OCI-LY7 (cell line): ENCODE measurements around the gene MEF2D. TPM values are rescaled to one million over a fixed set of nuclear protein-coding genes. Genes with fewer than 3 reads are reported as not detected.

Source experiments
- BruUV-seq: library from RNA; stranded (reverse); fragments of 400-500 nt; replicated peaks from 2 replicates; lab custom pipeline; 2021; lab: Mats Ljungman, UMichigan
- CTCF ChIA-PET: fragments of 300-600 bp; sonication (Branson Sonifier 250); formaldehyde crosslinking; loops from one replicate; lab custom pipeline; 2022; ENCODE audit warnings: antibody characterized with exemption; ENCODE audit not compliant: unreplicated experiment; lab: Charles Lee
- POLR2A ChIA-PET: fragments of 300-600 bp; sonication (Branson Sonifier 250); formaldehyde crosslinking; loops from one replicate; lab custom pipeline; 2022; ENCODE audit warnings: antibody characterized with exemption; lab: Charles Lee
- DNase-seq: peaks from one replicate; pipeline ENCODE4 v3.0.0-alpha.2; 2015; ENCODE audit warnings: low spot score
- H2AFZ ChIP-seq: fragments of 200-600 bp; sonication (generic), shearing (Covaris generic); 2 replicates; pipeline ENCODE4 v1.6.1; 2014; ENCODE audit warnings: mild to moderate bottlenecking, antibody characterized with exemption, low read length, moderate library complexity
- H3K27ac ChIP-seq: fragments of 200-600 bp; sonication (generic); 2 replicates; pipeline ENCODE4 v1.5.1; 2014; ENCODE audit warnings: mixed run types, low read depth, mild to moderate bottlenecking, moderate library complexity, low read length, inconsistent platforms; ENCODE audit not compliant: poor library complexity, severe bottlenecking
- H3K36me3 ChIP-seq: fragments of 200-600 bp; sonication (generic); 2 replicates; pipeline ENCODE4 v1.6.1; 2014; ENCODE audit warnings: mild to moderate bottlenecking, antibody characterized with exemption, low read length, moderate library complexity, mixed read lengths; ENCODE audit not compliant: insufficient read depth
- H3K4me1 ChIP-seq: fragments of 200-600 bp; sonication (generic); 2 replicates; pipeline ENCODE4 v1.5.1; 2014; ENCODE audit warnings: mild to moderate bottlenecking, low read length; ENCODE audit not compliant: insufficient read depth, poor library complexity, severe bottlenecking
- H3K4me2 ChIP-seq: fragments of 200-600 bp; sonication (generic); 2 replicates; pipeline ENCODE4 v1.6.1; 2014; ENCODE audit warnings: mild to moderate bottlenecking, low read length
- H3K4me3 ChIP-seq: fragments of 200-600 bp; sonication (generic); 2 replicates; pipeline ENCODE4 v1.5.1; 2014; ENCODE audit warnings: mild to moderate bottlenecking, low read depth, low read length; ENCODE audit not compliant: poor library complexity, severe bottlenecking
- H3K79me2 ChIP-seq: fragments of 200-600 bp; sonication (generic); 2 replicates; pipeline ENCODE4 v1.6.1; 2016; ENCODE audit warnings: low read depth, mild to moderate bottlenecking, low read length, moderate library complexity, mixed read lengths; ENCODE audit not compliant: insufficient read depth
- H3K9me2 ChIP-seq: fragments of 200-600 bp; sonication (generic); 2 replicates; pipeline ENCODE4 v1.6.1; 2016; ENCODE audit warnings: mild to moderate bottlenecking, low read length, mixed read lengths; ENCODE audit not compliant: insufficient read depth
- H3K9me3 ChIP-seq: fragments of 200-600 bp; sonication (generic); 2 replicates; pipeline ENCODE4 v1.6.1; 2014; ENCODE audit warnings: mild to moderate bottlenecking, mixed run types, low read length, mixed read lengths
- H4K20me1 ChIP-seq: fragments of 200-600 bp; sonication (generic); 2 replicates; pipeline ENCODE4 v1.6.1; 2014; ENCODE audit warnings: mild to moderate bottlenecking, antibody characterized with exemption, low read length, moderate library complexity, mixed read lengths; ENCODE audit not compliant: insufficient read depth
- EZH2phosphoT487 ChIP-seq: fragments of 200-600 bp; sonication (generic); IDR thresholded peaks from 2 replicates; pipeline ENCODE4 v1.6.1; 2018; ENCODE audit warnings: low read depth, borderline replicate concordance, mild to moderate bottlenecking, mixed run types, antibody characterized with exemption, low read length, moderate library complexity, mixed read lengths
- intact Hi-C: fragments of 100-400 bp; cut with micrococcal nuclease; formaldehyde crosslinking; loops from one replicate; pipeline ENCODE4 v1.10.0; 2022; ENCODE audit not compliant: unreplicated experiment
- total RNA-seq, 2 experiments: library from RNA; depleted of rRNA in 1 of 2; stranded (reverse); fragments of >200 nt in 1 of 2; shearing (Covaris generic) in 1 of 2; gene quantifications; 2 replicates each; pipeline ENCODE4 v1.2.3, GENCODE V29; 2014 to 2022
- TF ChIP-seq, protein P1 (sequence below): fragments of 200-600 bp; sonication (generic); conservative IDR thresholded peaks from 2 replicates; pipeline ENCODE4 v1.5.1; 2014; ENCODE audit warnings: mild to moderate bottlenecking, antibody characterized with exemption, low read length, moderate library complexity, mixed read lengths

The MEF2D gene
- total RNA-seq, 2 experiments from 2014 or later, result 42.7 to 92.3 TPM

DNA sequence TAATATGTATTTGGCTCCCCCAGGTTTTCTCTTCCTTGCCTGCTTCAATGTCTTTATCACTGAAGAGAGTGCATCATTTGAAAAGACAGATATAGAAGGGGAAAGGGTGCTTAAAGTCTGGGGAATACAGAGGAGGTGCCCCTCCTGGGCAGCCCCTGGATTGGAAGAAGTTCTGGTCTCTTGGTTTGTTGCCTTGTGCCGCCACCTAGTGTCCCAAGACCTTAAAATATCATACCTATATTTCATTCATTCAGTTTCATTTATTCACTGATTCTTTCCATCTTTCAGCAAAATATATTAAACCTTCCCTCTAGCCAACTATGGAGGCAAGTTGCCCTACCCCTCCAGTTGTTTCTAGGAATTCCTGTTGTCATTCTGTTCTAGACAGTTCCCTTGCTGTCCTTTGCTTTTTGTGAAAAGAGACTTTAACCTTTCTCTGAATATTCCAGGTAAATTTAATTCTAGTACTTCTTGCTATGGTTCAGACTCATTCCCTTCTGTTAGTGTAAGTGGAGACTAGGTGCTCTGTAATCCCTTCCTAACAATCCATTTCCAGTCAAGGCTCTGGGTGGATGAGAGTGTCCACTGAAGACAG, 56.1 kb downstream of the MEF2D start:
- Histone ChIP-seq H3K9me2 (no peaks in the 10 kb centered on the region), H3K9me3 (no peaks in the 10 kb centered on the region), H3K36me3 (no peaks in the 10 kb centered on the region), H3K79me2 (no peaks in the 10 kb centered on the region), H3K4me2 (no peak overlapping the region), H2AFZ (no peak overlapping the region), H3K4me1 (peaks cover 6% of the 10 kb centered on the region), H4K20me1 (no peaks in the 10 kb centered on the region), H3K27ac (no peak overlapping the region), H3K4me3 (no peak overlapping the region)
- ChIA-PET CTCF (interaction anchor here (0.6 to 2.3 kb wide), 2 partner anchors 59 to 106 kb away, joined by 3 to 40 read pairs; no protein-coding TSS in a partner anchor), POLR2A (no interaction called here)
- no peak for TF ChIP-seq EZH2phosphoT487
- TF ChIP-seq, protein P1, sequence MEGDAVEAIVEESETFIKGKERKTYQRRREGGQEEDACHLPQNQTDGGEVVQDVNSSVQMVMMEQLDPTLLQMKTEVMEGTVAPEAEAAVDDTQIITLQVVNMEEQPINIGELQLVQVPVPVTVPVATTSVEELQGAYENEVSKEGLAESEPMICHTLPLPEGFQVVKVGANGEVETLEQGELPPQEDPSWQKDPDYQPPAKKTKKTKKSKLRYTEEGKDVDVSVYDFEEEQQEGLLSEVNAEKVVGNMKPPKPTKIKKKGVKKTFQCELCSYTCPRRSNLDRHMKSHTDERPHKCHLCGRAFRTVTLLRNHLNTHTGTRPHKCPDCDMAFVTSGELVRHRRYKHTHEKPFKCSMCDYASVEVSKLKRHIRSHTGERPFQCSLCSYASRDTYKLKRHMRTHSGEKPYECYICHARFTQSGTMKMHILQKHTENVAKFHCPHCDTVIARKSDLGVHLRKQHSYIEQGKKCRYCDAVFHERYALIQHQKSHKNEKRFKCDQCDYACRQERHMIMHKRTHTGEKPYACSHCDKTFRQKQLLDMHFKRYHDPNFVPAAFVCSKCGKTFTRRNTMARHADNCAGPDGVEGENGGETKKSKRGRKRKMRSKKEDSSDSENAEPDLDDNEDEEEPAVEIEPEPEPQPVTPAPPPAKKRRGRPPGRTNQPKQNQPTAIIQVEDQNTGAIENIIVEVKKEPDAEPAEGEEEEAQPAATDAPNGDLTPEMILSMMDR, result peak; percentile 84
- no TSS peak for BruUV-seq
- peak; percentile 62 for DNase-seq
- intact Hi-C loops, result loop anchor here (1.0 to 10.0 kb wide), 2 partner anchors 59 to 320 kb away; no protein-coding TSS in a partner anchor

DNA sequence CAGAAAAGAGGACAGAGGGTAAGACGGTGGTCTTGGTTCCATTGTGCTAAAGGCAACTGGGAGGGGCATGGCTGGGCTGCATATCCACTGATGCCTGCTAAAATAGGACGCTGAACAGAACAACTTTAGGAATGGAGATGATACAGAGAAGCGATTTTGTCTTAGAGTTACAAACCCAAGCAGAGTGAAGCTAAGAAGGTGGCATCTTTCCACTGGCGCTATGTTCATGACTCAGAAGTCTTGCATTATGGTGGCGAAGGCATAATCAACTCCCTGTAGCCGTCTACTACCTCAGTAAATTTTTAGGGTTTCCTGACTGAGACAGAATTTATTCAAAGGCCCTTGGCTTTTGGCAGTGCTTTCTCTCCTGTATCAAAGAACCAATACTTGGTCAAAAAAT, 57.3 kb downstream of the MEF2D start:
- Histone ChIP-seq H3K4me2 (no peak overlapping the region), H2AFZ (no peak overlapping the region), H3K4me1 (peaks cover 6% of the 10 kb centered on the region), H3K27ac (no peak overlapping the region), H3K79me2 (no peaks in the 10 kb centered on the region), H3K4me3 (no peak overlapping the region), H4K20me1 (no peaks in the 10 kb centered on the region), H3K36me3 (no peaks in the 10 kb centered on the region), H3K9me2 (no peaks in the 10 kb centered on the region), H3K9me3 (no peaks in the 10 kb centered on the region)
- no TSS peak for BruUV-seq
- CTCF ChIA-PET, result no interaction called here
- POLR2A ChIA-PET, result interaction anchor here (0.7 kb wide), 2 partner anchors 258 to 301 kb away, joined by 4 read pairs; no protein-coding TSS in a partner anchor
- no peak for DNase-seq
- intact Hi-C loops, result loop anchor here (10.0 kb wide), 1 partner anchor 318 kb away; no protein-coding TSS in a partner anchor
- TF ChIP-seq, protein P1, result no peak
- TF ChIP-seq EZH2phosphoT487, result no peak
